ENCODE results near the gene GFM2.

Gene GFM2

DNA sequence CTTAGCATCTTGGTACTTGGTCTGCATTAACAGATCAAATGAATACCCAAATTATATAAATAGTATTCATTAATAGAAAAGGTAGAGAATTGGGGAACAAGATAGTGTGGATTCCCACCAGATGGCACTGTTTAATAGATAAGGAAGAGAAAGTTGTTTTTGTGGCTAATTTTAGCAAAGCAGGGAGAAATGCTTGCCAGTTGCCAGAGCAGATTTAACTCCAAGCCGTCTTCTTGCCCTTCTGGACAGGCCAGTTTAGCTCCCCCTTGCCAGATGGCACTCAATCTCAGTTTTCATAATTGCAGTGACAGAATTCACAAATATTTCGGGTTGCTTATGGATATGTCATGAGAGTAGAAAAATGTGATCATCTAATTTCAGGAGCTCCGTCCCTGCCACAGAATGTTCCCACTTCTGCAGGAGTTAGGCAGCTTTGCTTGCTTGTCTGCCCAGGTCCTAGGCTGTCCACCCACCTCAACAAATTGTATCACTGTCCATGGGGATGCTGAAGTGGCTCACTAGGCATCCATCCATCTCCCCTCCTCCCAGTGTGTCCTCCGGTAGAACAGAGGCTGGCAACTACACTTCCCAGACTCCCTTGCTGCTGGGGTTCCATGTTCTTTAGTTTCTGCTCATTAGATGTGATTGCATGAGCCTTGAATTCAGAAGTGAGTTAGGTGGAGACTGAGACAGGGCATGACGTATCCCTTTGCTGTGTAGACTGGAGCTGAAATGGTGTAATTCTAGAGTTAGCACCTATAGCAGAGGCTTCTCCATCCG is 93.7 kb downstream of the GFM2 start:
- DNase-seq (ENCODE audit: extremely low read depth, low read depth): peak; percentile 18

DNA sequence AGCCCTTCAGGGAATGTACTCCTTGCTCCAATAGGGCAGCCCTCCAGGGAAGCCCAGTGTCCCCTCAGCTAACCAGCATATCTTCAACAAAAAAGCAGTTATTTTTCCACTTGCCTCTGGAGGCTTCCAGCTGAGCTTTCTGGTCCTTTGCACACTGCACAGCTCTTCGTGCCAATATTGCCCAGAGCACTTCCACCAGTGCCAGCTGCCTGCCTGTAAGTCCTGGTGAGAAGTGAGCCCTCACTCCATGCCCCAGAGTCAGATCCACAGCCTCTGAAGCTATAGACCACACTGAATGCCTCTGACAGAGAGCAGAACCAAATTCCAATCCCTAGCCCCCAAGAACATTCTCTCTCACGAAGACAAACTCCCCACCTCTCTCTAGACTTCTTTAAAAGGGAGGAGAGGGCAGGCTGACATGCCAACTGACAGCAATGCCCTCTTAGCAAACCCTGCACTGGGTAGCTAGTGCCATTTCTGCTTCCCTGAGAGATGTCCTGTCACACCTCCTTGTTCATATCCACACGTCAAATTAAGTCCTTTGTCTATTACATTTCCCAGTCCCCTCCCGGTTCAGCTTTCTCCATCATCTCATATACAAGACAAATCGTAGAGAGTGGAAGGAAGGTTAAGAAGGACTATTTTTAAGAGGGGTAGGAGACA is 94.6 kb downstream of the GFM2 start:
- no peak for DNase-seq (ENCODE audit: extremely low read depth, low read depth)
- no peak for TF ChIP-seq CTCF (IDR thresholded peaks at IDR 0.05; ENCODE audit: low read depth, low read length)

More for the DNA sequence above, 93.7 kb downstream of the GFM2 start:
- TF ChIP-seq CTCF (IDR thresholded peaks at IDR 0.05; ENCODE audit: low read depth, low read length): peak; percentile 55

All from AG09319 (cell line).